ENCODE data around the gene SRCAP.

DNA sequence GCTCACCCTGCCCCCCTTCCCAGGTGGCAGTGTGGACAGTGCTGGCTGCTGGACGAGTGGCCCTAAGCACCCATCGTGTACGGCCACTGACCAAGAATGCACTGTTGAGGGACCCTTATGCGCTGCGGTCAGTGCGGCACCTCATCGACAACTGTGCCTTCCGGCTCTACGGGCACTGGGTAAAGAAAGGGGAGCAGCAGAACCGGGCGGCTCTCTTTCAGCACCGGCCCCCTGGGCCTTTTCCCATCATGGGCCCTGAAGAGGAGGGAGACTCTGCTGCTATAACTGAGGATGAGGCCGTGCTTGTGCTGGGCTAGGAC is 57.8 kb downstream of the SRCAP start:
- TF ChIP-seq, protein P1, sequence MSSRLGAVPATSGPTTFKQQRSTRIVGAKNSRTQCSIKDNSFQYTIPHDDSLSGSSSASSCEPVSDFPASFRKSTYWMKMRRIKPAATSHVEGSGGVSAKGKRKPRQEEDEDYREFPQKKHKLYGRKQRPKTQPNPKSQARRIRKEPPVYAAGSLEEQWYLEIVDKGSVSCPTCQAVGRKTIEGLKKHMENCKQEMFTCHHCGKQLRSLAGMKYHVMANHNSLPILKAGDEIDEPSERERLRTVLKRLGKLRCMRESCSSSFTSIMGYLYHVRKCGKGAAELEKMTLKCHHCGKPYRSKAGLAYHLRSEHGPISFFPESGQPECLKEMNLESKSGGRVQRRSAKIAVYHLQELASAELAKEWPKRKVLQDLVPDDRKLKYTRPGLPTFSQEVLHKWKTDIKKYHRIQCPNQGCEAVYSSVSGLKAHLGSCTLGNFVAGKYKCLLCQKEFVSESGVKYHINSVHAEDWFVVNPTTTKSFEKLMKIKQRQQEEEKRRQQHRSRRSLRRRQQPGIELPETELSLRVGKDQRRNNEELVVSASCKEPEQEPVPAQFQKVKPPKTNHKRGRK (CRISPR knock-in tag; IDR thresholded peaks at IDR 0.05; ENCODE audit: borderline replicate concordance) = no peak
- TF ChIP-seq, protein P2, sequence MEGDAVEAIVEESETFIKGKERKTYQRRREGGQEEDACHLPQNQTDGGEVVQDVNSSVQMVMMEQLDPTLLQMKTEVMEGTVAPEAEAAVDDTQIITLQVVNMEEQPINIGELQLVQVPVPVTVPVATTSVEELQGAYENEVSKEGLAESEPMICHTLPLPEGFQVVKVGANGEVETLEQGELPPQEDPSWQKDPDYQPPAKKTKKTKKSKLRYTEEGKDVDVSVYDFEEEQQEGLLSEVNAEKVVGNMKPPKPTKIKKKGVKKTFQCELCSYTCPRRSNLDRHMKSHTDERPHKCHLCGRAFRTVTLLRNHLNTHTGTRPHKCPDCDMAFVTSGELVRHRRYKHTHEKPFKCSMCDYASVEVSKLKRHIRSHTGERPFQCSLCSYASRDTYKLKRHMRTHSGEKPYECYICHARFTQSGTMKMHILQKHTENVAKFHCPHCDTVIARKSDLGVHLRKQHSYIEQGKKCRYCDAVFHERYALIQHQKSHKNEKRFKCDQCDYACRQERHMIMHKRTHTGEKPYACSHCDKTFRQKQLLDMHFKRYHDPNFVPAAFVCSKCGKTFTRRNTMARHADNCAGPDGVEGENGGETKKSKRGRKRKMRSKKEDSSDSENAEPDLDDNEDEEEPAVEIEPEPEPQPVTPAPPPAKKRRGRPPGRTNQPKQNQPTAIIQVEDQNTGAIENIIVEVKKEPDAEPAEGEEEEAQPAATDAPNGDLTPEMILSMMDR (IDR thresholded peaks at IDR 0.05) = no peak

Measured in WTC11 (cell line).